H1 (cell line): ENCODE data around the gene EMC7. TPM values are rescaled to one million over a fixed set of nuclear protein-coding genes. Genes with fewer than 3 reads are reported as not detected.

Source experiments
- BACH1 ChIP-seq: IDR thresholded peaks from 2 replicates; pipeline ENCODE4 v1.6.1; 2012; ENCODE audit warnings: low read length, improper control_type of control experiment
- BCL11A ChIP-seq, 2 experiments: IDR thresholded peaks; one replicate each; pipeline ENCODE4 v1.6.1; 2011; ENCODE audit warnings: low read depth in 2 of 2, low read length in 2 of 2, mild to moderate bottlenecking in 2 of 2
- RNF2 ChIP-seq: fragments of 200-900, 300-1000 bp; sonication (generic); IDR thresholded peaks from 2 replicates; pipeline ENCODE4 v1.7.1; 2016; ENCODE audit warnings: borderline replicate concordance, low read depth, mild to moderate bottlenecking, antibody characterized with exemption, low read length; ENCODE audit not compliant: poor library complexity, severe bottlenecking; ENCODE audit errors: missing control alignments
- SIRT6 ChIP-seq: IDR thresholded peaks from one replicate; pipeline ENCODE4 v1.7.1; 2012; ENCODE audit warnings: low read length, inconsistent platforms
- polyA plus RNA-seq, 7 experiments: library from polyadenylated mRNA; depleted of rRNA in 3 of 7; stranded (reverse) in 5 of 7; unstranded in 2 of 7; fragments of >200 nt in 5 of 7; fragments of 200-250 nt in 2 of 7; gene quantifications; 1 replicate in 5 of 7; 2 replicates in 1 of 7; 4 replicates in 1 of 7; pipeline versions ENCODE4 v1.2.1 to v1.2.3, GENCODE V29; 2011 to 2013; ENCODE audit warnings: missing spikeins in 2 of 7, mixed read lengths in 2 of 7
- total RNA-seq: library from RNA; stranded (reverse); fragmentation: NEBNext Ultra II Directional; extraction: Animal tissue kit (Norgen Biotek cat#: 25700); gene quantifications from 2 replicates; pipeline ENCODE4 v1.2.1, GENCODE V29; 2021
- TF ChIP-seq, protein P1 (sequence below): fragments of 300-600 bp; sonication (generic); IDR thresholded peaks from 2 replicates; pipeline ENCODE4 v1.7.1; 2012; ENCODE audit warnings: low read length, moderate library complexity, mild to moderate bottlenecking, inconsistent platforms; ENCODE audit not compliant: insufficient replicate concordance

Gene EMC7
- total and polyA plus RNA-seq, 2 of the 8 experiments (the other 6 are each of a cell fraction or from before 2014, with no cell fraction given): 29.0 to 39.0 TPM

GRCh38 chr15:34056911-34057310, 44.8 kb downstream of the EMC7 start (continued):
- TF ChIP-seq BACH1 (no peak), RNF2 (no peak), SIRT6 (no peak), BCL11A (IDR thresholded peaks at IDR 0.05; ENCODE audit: low read depth in 2 of 2, low read length in 2 of 2) (no peak)
- TF ChIP-seq, protein P1, sequence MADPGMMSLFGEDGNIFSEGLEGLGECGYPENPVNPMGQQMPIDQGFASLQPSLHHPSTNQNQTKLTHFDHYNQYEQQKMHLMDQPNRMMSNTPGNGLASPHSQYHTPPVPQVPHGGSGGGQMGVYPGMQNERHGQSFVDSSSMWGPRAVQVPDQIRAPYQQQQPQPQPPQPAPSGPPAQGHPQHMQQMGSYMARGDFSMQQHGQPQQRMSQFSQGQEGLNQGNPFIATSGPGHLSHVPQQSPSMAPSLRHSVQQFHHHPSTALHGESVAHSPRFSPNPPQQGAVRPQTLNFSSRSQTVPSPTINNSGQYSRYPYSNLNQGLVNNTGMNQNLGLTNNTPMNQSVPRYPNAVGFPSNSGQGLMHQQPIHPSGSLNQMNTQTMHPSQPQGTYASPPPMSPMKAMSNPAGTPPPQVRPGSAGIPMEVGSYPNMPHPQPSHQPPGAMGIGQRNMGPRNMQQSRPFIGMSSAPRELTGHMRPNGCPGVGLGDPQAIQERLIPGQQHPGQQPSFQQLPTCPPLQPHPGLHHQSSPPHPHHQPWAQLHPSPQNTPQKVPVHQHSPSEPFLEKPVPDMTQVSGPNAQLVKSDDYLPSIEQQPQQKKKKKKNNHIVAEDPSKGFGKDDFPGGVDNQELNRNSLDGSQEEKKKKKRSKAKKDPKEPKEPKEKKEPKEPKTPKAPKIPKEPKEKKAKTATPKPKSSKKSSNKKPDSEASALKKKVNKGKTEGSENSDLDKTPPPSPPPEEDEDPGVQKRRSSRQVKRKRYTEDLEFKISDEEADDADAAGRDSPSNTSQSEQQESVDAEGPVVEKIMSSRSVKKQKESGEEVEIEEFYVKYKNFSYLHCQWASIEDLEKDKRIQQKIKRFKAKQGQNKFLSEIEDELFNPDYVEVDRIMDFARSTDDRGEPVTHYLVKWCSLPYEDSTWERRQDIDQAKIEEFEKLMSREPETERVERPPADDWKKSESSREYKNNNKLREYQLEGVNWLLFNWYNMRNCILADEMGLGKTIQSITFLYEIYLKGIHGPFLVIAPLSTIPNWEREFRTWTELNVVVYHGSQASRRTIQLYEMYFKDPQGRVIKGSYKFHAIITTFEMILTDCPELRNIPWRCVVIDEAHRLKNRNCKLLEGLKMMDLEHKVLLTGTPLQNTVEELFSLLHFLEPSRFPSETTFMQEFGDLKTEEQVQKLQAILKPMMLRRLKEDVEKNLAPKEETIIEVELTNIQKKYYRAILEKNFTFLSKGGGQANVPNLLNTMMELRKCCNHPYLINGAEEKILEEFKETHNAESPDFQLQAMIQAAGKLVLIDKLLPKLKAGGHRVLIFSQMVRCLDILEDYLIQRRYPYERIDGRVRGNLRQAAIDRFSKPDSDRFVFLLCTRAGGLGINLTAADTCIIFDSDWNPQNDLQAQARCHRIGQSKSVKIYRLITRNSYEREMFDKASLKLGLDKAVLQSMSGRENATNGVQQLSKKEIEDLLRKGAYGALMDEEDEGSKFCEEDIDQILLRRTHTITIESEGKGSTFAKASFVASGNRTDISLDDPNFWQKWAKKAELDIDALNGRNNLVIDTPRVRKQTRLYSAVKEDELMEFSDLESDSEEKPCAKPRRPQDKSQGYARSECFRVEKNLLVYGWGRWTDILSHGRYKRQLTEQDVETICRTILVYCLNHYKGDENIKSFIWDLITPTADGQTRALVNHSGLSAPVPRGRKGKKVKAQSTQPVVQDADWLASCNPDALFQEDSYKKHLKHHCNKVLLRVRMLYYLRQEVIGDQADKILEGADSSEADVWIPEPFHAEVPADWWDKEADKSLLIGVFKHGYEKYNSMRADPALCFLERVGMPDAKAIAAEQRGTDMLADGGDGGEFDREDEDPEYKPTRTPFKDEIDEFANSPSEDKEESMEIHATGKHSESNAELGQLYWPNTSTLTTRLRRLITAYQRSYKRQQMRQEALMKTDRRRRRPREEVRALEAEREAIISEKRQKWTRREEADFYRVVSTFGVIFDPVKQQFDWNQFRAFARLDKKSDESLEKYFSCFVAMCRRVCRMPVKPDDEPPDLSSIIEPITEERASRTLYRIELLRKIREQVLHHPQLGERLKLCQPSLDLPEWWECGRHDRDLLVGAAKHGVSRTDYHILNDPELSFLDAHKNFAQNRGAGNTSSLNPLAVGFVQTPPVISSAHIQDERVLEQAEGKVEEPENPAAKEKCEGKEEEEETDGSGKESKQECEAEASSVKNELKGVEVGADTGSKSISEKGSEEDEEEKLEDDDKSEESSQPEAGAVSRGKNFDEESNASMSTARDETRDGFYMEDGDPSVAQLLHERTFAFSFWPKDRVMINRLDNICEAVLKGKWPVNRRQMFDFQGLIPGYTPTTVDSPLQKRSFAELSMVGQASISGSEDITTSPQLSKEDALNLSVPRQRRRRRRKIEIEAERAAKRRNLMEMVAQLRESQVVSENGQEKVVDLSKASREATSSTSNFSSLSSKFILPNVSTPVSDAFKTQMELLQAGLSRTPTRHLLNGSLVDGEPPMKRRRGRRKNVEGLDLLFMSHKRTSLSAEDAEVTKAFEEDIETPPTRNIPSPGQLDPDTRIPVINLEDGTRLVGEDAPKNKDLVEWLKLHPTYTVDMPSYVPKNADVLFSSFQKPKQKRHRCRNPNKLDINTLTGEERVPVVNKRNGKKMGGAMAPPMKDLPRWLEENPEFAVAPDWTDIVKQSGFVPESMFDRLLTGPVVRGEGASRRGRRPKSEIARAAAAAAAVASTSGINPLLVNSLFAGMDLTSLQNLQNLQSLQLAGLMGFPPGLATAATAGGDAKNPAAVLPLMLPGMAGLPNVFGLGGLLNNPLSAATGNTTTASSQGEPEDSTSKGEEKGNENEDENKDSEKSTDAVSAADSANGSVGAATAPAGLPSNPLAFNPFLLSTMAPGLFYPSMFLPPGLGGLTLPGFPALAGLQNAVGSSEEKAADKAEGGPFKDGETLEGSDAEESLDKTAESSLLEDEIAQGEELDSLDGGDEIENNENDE: no peak
